ENCODE measurements around the gene GATB. TPM values are rescaled to one million over a fixed set of nuclear protein-coding genes. Genes with fewer than 3 reads are reported as not detected.

Gene GATB
- total RNA-seq, 1 donor from 2014 or later, result 15.7 TPM

- no peaks in the 10 kb centered on the region for H3K27me3 ChIP-seq (ENCODE audit: control insufficient read depth in 3 of 3, insufficient read depth in 3 of 3, low read length in 3 of 3)
- no peak overlapping the region for H3K9ac ChIP-seq (ENCODE audit: low read depth in 1 of 3, low read length in 3 of 3)
- no peak overlapping the region for H3K27ac ChIP-seq (ENCODE audit: low read depth, low read length)
- no peaks in the 10 kb centered on the region for H3K9me3 ChIP-seq (ENCODE audit: control insufficient read depth in 3 of 3, low read length in 3 of 3)
- peaks cover 0 to 7% (median 0%) of the 10 kb centered on the region in 3 donors for H3K4me1 ChIP-seq (ENCODE audit: control insufficient read depth in 3 of 3, insufficient read depth in 3 of 3, low read length in 3 of 3)
- no peak overlapping the region for H3K4me3 ChIP-seq (ENCODE audit: low read length in 3 of 3)
- H3K36me3 ChIP-seq (ENCODE audit: control insufficient read depth in 3 of 3, insufficient read depth in 3 of 3, low read length in 3 of 3), result peaks cover 3 to 23% (median 20%) of the 10 kb centered on the region in 3 donors
These were observed 51.7 kb downstream of the GATB start for GRCh38 chr4:151709071-151709470.

GRCh38 chr4:151708100-151708499, 52.7 kb downstream of the GATB start:
- peaks cover 0 to 7% (median 0%) of the 10 kb centered on the region in 3 donors for H3K4me1 ChIP-seq (ENCODE audit: control insufficient read depth in 3 of 3, insufficient read depth in 3 of 3, low read length in 3 of 3)
- no peaks in the 10 kb centered on the region for H3K9me3 ChIP-seq (ENCODE audit: control insufficient read depth in 3 of 3, low read length in 3 of 3)
- H3K36me3 ChIP-seq (ENCODE audit: control insufficient read depth in 3 of 3, insufficient read depth in 3 of 3, low read length in 3 of 3), result peaks cover 3 to 20% (median 18%) of the 10 kb centered on the region in 3 donors
- H3K4me3 ChIP-seq (ENCODE audit: low read length in 3 of 3), result no peak overlapping the region
- no peak overlapping the region for H3K9ac ChIP-seq (ENCODE audit: low read depth in 1 of 3, low read length in 3 of 3)
- no peak overlapping the region for H3K27ac ChIP-seq (ENCODE audit: low read depth, low read length)
- H3K27me3 ChIP-seq (ENCODE audit: control insufficient read depth in 3 of 3, insufficient read depth in 3 of 3, low read length in 3 of 3), result no peaks in the 10 kb centered on the region

- H3K9ac ChIP-seq (ENCODE audit: low read depth in 1 of 3, low read length in 3 of 3), result no peak overlapping the region
- H3K4me3 ChIP-seq (ENCODE audit: low read length in 3 of 3), result no peak overlapping the region
- H3K4me1 ChIP-seq (ENCODE audit: control insufficient read depth in 3 of 3, insufficient read depth in 3 of 3, low read length in 3 of 3), result no peaks in the 10 kb centered on the region
- H3K27me3 ChIP-seq (ENCODE audit: control insufficient read depth in 3 of 3, insufficient read depth in 3 of 3, low read length in 3 of 3), result no peaks in the 10 kb centered on the region
- no peaks in the 10 kb centered on the region for H3K9me3 ChIP-seq (ENCODE audit: control insufficient read depth in 3 of 3, low read length in 3 of 3)
- H3K36me3 ChIP-seq (ENCODE audit: control insufficient read depth in 3 of 3, insufficient read depth in 3 of 3, low read length in 3 of 3), result peaks cover 13 to 45% (median 37%) of the 10 kb centered on the region in 3 donors
- H3K27ac ChIP-seq (ENCODE audit: low read depth, low read length), result no peak overlapping the region
These were observed 57.4 kb downstream of the GATB start for GRCh38 chr4:151703401-151703800.

- Histone ChIP-seq H3K9ac (ENCODE audit: low read depth in 1 of 3, low read length in 3 of 3) (no peak overlapping the region), H3K4me3 (ENCODE audit: low read length in 3 of 3) (no peak overlapping the region), H3K36me3 (ENCODE audit: control insufficient read depth in 3 of 3, insufficient read depth in 3 of 3, low read length in 3 of 3) (peaks cover 10 to 37% (median 32%) of the 10 kb centered on the region in 3 donors), H3K4me1 (ENCODE audit: control insufficient read depth in 3 of 3, insufficient read depth in 3 of 3, low read length in 3 of 3) (no peaks in the 10 kb centered on the region), H3K9me3 (ENCODE audit: control insufficient read depth in 3 of 3, low read length in 3 of 3) (no peaks in the 10 kb centered on the region), H3K27me3 (ENCODE audit: control insufficient read depth in 3 of 3, insufficient read depth in 3 of 3, low read length in 3 of 3) (no peaks in the 10 kb centered on the region), H3K27ac (ENCODE audit: low read depth, low read length) (no peak overlapping the region)
These were observed 58.6 kb downstream of the GATB start for GRCh38 chr4:151702256-151702655.

- Histone ChIP-seq H3K4me1 (ENCODE audit: control insufficient read depth in 3 of 3, insufficient read depth in 3 of 3, low read length in 3 of 3) (no peaks in the 10 kb centered on the region), H3K36me3 (ENCODE audit: control insufficient read depth in 3 of 3, insufficient read depth in 3 of 3, low read length in 3 of 3) (peaks cover 10 to 35% (median 23%) of the 10 kb centered on the region in 3 donors), H3K9ac (ENCODE audit: low read depth in 1 of 3, low read length in 3 of 3) (no peak overlapping the region), H3K4me3 (ENCODE audit: low read length in 3 of 3) (no peak overlapping the region), H3K27ac (ENCODE audit: low read depth, low read length) (no peak overlapping the region), H3K9me3 (ENCODE audit: control insufficient read depth in 3 of 3, low read length in 3 of 3) (no peaks in the 10 kb centered on the region), H3K27me3 (ENCODE audit: control insufficient read depth in 3 of 3, insufficient read depth in 3 of 3, low read length in 3 of 3) (no peaks in the 10 kb centered on the region)
These were observed 60.1 kb downstream of the GATB start for GRCh38 chr4:151700566-151701316.

- Histone ChIP-seq H3K9ac (ENCODE audit: low read depth in 1 of 3, low read length in 3 of 3) (no peak overlapping the region), H3K27me3 (ENCODE audit: control insufficient read depth in 3 of 3, insufficient read depth in 3 of 3, low read length in 3 of 3) (no peaks in the 10 kb centered on the region), H3K4me1 (ENCODE audit: control insufficient read depth in 3 of 3, insufficient read depth in 3 of 3, low read length in 3 of 3) (peaks cover 4 to 23% (median 12%) of the 10 kb centered on the region in 3 donors), H3K9me3 (ENCODE audit: control insufficient read depth in 3 of 3, low read length in 3 of 3) (no peaks in the 10 kb centered on the region), H3K27ac (ENCODE audit: low read depth, low read length) (no peak overlapping the region), H3K36me3 (ENCODE audit: control insufficient read depth in 3 of 3, insufficient read depth in 3 of 3, low read length in 3 of 3) (peaks cover 10 to 33% (median 17%) of the 10 kb centered on the region in 3 donors), H3K4me3 (ENCODE audit: low read length in 3 of 3) (no peak overlapping the region)
These were observed 62.6 kb downstream of the GATB start for GRCh38 chr4:151698213-151698612.

- Histone ChIP-seq H3K27ac (ENCODE audit: low read depth, low read length) (peak overlapping the region; percentile 63), H3K4me1 (ENCODE audit: control insufficient read depth in 3 of 3, insufficient read depth in 3 of 3, low read length in 3 of 3) (peaks cover 24 to 53% (median 42%) of the 10 kb centered on the region in 3 donors), H3K9ac (ENCODE audit: low read depth in 1 of 3, low read length in 3 of 3) (peak overlapping the region in 1 of 3 donors; percentile 8), H3K27me3 (ENCODE audit: control insufficient read depth in 3 of 3, insufficient read depth in 3 of 3, low read length in 3 of 3) (no peaks in the 10 kb centered on the region), H3K9me3 (ENCODE audit: control insufficient read depth in 3 of 3, low read length in 3 of 3) (no peaks in the 10 kb centered on the region), H3K4me3 (ENCODE audit: low read length in 3 of 3) (peak overlapping the region in 1 of 3 donors; percentile 36), H3K36me3 (ENCODE audit: control insufficient read depth in 3 of 3, insufficient read depth in 3 of 3, low read length in 3 of 3) (peaks cover 0 to 8% (median 2%) of the 10 kb centered on the region in 3 donors)
These were observed 65.7 kb downstream of the GATB start for GRCh38 chr4:151694961-151695720.

GRCh38 chr4:151692821-151693673, 67.8 kb downstream of the GATB start:
- H3K4me3 ChIP-seq (ENCODE audit: low read length in 3 of 3), result no peak overlapping the region
- no peaks in the 10 kb centered on the region for H3K9me3 ChIP-seq (ENCODE audit: control insufficient read depth in 3 of 3, low read length in 3 of 3)
- peaks cover 0 to under 1% (median under 1%) of the 10 kb centered on the region in 3 donors for H3K36me3 ChIP-seq (ENCODE audit: control insufficient read depth in 3 of 3, insufficient read depth in 3 of 3, low read length in 3 of 3)
- peaks cover 37 to 71% (median 58%) of the 10 kb centered on the region in 3 donors for H3K4me1 ChIP-seq (ENCODE audit: control insufficient read depth in 3 of 3, insufficient read depth in 3 of 3, low read length in 3 of 3)
- H3K27ac ChIP-seq (ENCODE audit: low read depth, low read length), result no peak overlapping the region
- no peaks in the 10 kb centered on the region for H3K27me3 ChIP-seq (ENCODE audit: control insufficient read depth in 3 of 3, insufficient read depth in 3 of 3, low read length in 3 of 3)
- H3K9ac ChIP-seq (ENCODE audit: low read depth in 1 of 3, low read length in 3 of 3), result no peak overlapping the region

- no peak overlapping the region for H3K4me3 ChIP-seq (ENCODE audit: low read length in 3 of 3)
- no peaks in the 10 kb centered on the region for H3K27me3 ChIP-seq (ENCODE audit: control insufficient read depth in 3 of 3, insufficient read depth in 3 of 3, low read length in 3 of 3)
- peaks cover 0 to 3% (median 2%) of the 10 kb centered on the region in 3 donors for H3K36me3 ChIP-seq (ENCODE audit: control insufficient read depth in 3 of 3, insufficient read depth in 3 of 3, low read length in 3 of 3)
- H3K9ac ChIP-seq (ENCODE audit: low read depth in 1 of 3, low read length in 3 of 3), result peak overlapping the region in 2 of 3 donors; percentile 60 to 62
- no peaks in the 10 kb centered on the region for H3K9me3 ChIP-seq (ENCODE audit: control insufficient read depth in 3 of 3, low read length in 3 of 3)
- H3K27ac ChIP-seq (ENCODE audit: low read depth, low read length), result peak overlapping the region; percentile 83
- H3K4me1 ChIP-seq (ENCODE audit: control insufficient read depth in 3 of 3, insufficient read depth in 3 of 3, low read length in 3 of 3), result peaks cover 44 to 78% (median 64%) of the 10 kb centered on the region in 3 donors
These were observed 68.4 kb downstream of the GATB start for GRCh38 chr4:151692443-151692782.

Data from skeletal muscle tissue (tissue), 4 donors.